ENCODE results near the gene NEMP2. TPM values are rescaled to one million over a fixed set of nuclear protein-coding genes. Genes with fewer than 3 reads are reported as not detected.
"Not testable (repeated sequence)": the region's sequence is repeated elsewhere in the genome, so short reads cannot be mapped to it uniquely, and the experiment has no call there.

NEMP2 gene
- total RNA-seq, 1 donor from 2014 or later: 8.3 TPM

DNA sequence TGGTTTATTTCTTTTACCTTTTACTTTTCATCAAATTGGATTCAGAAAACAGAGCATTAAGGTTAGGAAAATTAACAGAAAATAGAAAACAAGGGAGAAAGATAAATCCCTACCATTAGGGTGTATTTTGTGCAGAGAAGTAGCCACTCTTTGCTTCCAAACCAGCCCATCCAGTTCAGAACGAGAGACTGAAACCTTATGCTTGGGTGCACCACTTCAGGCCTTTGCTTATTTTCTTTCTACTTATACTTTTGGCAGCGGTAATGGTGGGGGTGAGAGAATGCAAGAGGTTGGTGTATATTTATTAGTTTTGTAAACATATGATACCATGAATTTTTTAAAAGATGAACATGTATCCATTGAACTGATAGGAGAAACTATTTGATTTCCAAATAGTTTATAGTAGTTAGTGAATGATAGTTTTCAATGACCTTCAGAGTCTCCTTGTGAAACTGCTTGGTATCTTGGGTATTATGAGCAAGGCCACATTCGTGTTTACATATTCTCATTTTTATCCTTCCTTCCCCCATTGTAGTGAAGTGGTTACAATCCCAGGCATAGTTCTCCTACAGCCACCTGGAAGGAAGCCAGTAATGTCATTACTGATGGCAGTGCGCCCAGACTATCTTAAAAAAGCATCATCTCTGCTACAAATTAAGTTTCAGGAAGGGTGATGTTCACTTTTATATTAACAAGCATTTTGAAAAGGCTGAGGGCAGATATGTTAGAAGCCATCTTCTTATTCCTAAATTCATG is 65.5 kb downstream of the NEMP2 start:
- peaks cover 1% of the 10 kb centered on the region for H3K27me3 Mint-ChIP-seq (ENCODE audit: unreplicated experiment)
- H3K27ac Mint-ChIP-seq (ENCODE audit: unreplicated experiment): peak overlapping the region; percentile 95
- TF ChIP-seq, protein P1, sequence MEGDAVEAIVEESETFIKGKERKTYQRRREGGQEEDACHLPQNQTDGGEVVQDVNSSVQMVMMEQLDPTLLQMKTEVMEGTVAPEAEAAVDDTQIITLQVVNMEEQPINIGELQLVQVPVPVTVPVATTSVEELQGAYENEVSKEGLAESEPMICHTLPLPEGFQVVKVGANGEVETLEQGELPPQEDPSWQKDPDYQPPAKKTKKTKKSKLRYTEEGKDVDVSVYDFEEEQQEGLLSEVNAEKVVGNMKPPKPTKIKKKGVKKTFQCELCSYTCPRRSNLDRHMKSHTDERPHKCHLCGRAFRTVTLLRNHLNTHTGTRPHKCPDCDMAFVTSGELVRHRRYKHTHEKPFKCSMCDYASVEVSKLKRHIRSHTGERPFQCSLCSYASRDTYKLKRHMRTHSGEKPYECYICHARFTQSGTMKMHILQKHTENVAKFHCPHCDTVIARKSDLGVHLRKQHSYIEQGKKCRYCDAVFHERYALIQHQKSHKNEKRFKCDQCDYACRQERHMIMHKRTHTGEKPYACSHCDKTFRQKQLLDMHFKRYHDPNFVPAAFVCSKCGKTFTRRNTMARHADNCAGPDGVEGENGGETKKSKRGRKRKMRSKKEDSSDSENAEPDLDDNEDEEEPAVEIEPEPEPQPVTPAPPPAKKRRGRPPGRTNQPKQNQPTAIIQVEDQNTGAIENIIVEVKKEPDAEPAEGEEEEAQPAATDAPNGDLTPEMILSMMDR (IDR thresholded peaks at IDR 0.05; ENCODE audit: unreplicated experiment): no peak
- peaks cover 4% of the 10 kb centered on the region for H3K36me3 Mint-ChIP-seq (ENCODE audit: low read depth, unreplicated experiment)
- DNase-seq (ENCODE audit: low spot score): no peak
- peaks cover 3% of the 10 kb centered on the region for H3K9me3 Mint-ChIP-seq (ENCODE audit: unreplicated experiment)
- H3K4me1 Mint-ChIP-seq (ENCODE audit: unreplicated experiment): peaks cover 18% of the 10 kb centered on the region
- H3K4me3 Mint-ChIP-seq (ENCODE audit: unreplicated experiment): no peak overlapping the region

DNA sequence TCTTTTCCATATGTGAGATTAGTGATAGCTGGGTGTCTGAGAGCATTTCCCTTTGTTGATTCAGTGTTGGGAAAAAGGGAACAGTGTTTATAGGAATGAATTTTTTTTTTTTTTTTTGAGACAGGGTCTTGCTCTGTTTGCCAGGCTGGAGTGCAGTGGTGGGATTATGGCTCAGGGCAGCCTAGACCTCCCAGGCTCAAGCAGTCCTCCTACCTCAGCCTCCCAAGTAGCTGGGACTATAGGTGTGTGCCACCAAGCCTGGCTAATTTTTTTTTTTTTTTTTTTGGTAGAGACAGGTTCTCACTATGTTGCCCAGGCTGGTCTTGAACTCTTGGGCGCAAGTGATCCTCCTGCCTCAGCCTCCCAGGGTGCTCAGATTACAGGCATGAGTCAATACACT is 66.2 kb downstream of the NEMP2 start:
- not testable (repeated sequence) for DNase-seq (ENCODE audit: low spot score); H3K36me3 Mint-ChIP-seq (ENCODE audit: low read depth, unreplicated experiment); H3K9me3 Mint-ChIP-seq (ENCODE audit: unreplicated experiment); H3K27me3 Mint-ChIP-seq (ENCODE audit: unreplicated experiment); H3K4me3 Mint-ChIP-seq (ENCODE audit: unreplicated experiment)
- H3K4me1 Mint-ChIP-seq (ENCODE audit: unreplicated experiment): peaks cover 18% of the 10 kb centered on the region
- H3K27ac Mint-ChIP-seq (ENCODE audit: unreplicated experiment): peak overlapping the region; percentile 95

DNA sequence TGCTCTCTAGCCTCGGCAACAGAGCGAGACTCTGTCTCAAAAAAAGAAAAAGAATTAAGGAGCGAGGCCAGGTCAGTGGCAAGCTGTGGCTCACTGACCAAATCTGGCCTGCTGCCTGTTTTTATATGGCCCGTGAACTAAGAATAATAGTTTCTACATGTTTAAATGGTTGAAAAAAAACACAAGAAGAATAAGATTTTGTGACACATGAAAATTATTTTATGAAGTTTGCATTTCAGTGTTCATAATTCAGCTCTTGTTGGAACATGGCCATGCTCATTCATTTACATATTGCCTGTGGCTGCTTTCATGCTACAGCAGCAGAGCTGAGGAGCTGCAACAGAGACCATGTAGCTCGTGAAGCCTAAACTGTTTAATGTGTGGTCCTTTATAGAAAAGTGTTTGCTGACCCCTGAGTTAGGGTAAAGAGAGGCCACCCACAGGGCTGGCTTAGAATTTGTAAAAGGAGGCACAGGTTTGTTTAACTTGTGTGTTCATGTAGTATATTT is 66.9 kb downstream of the NEMP2 start:
- no peak overlapping the region for H3K4me3 Mint-ChIP-seq (ENCODE audit: unreplicated experiment)
- TF ChIP-seq, protein P1 (IDR thresholded peaks at IDR 0.05; ENCODE audit: unreplicated experiment): no peak
- peaks cover 4% of the 10 kb centered on the region for H3K36me3 Mint-ChIP-seq (ENCODE audit: low read depth, unreplicated experiment)
- H3K27ac Mint-ChIP-seq (ENCODE audit: unreplicated experiment): no peak overlapping the region
- peaks cover 3% of the 10 kb centered on the region for H3K9me3 Mint-ChIP-seq (ENCODE audit: unreplicated experiment)
- H3K27me3 Mint-ChIP-seq (ENCODE audit: unreplicated experiment): peaks cover 1% of the 10 kb centered on the region
- DNase-seq (ENCODE audit: low spot score): no peak
- peaks cover 18% of the 10 kb centered on the region for H3K4me1 Mint-ChIP-seq (ENCODE audit: unreplicated experiment)

DNA sequence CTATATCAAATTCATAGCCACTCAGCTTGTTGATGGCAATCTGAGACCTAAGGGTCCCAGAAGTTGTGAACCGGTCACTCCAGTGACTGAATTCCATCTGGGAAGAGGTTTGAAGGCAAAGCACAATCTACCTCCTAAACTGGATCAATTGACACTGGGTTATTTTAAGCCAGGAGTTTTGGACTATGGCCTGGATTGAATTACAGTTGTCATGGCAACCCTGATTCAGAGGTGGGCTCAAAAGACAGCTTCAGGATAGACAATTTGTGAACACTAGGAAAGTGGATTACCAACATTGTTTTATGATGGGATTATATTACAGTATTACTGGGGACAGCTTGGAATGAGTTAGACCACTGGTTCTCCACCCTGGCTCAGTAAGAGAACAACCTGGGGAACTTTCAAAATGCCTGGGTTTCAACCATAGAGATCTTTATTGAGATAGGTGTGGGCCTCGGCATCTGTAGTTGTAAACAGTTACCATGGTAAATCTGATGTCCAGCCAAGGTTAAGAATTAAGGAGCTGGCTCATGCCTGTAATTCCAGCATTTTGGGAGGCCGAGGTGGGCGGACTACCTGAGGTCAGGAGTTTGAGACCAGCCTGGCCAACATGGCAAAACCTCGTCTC is 67.6 kb downstream of the NEMP2 start:
- Mint-ChIP-seq H3K36me3 (ENCODE audit: low read depth, unreplicated experiment) (peaks cover 4% of the 10 kb centered on the region), H3K27ac (ENCODE audit: unreplicated experiment) (no peak overlapping the region), H3K27me3 (ENCODE audit: unreplicated experiment) (peaks cover 3% of the 10 kb centered on the region), H3K4me3 (ENCODE audit: unreplicated experiment) (no peak overlapping the region), H3K4me1 (ENCODE audit: unreplicated experiment) (peaks cover 18% of the 10 kb centered on the region), H3K9me3 (ENCODE audit: unreplicated experiment) (peaks cover 3% of the 10 kb centered on the region)
- no peak for DNase-seq (ENCODE audit: low spot score)
- TF ChIP-seq, protein P1 (IDR thresholded peaks at IDR 0.05; ENCODE audit: unreplicated experiment): no peak

DNA sequence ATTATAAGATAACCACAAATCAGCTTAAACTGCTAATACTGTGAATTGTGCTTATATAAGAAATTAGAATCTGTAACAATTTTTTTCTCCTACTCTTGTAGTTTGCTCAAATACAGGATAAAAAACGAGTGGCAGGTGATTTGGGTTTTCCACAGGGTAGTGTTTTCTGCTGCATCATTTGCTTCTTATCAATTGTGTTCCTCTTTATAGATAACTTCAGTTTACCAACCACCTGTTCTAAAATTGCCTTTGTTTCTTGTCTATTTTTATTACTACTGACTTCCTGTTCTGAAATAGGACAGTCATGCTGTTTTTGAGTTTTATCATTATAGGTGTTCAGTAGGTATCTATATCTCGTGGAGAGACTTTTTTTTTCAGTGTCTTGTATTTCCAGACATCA is 69.5 kb downstream of the NEMP2 start:
- Mint-ChIP-seq H3K4me3 (ENCODE audit: unreplicated experiment) (no peak overlapping the region), H3K36me3 (ENCODE audit: low read depth, unreplicated experiment) (peaks cover under 1% of the 10 kb centered on the region), H3K4me1 (ENCODE audit: unreplicated experiment) (peaks cover 15% of the 10 kb centered on the region), H3K27me3 (ENCODE audit: unreplicated experiment) (peaks cover 2% of the 10 kb centered on the region), H3K9me3 (ENCODE audit: unreplicated experiment) (no peaks in the 10 kb centered on the region), H3K27ac (ENCODE audit: unreplicated experiment) (no peak overlapping the region)
- DNase-seq (ENCODE audit: low spot score): no peak
- TF ChIP-seq, protein P1 (IDR thresholded peaks at IDR 0.05; ENCODE audit: unreplicated experiment): no peak

All from endothelial cell (in vitro differentiated cells).